NCI-H1417 (cell line): ENCODE results near the gene STN1.
"Not testable (repeated sequence)": the region's sequence is repeated elsewhere in the genome, so short reads cannot be mapped to it uniquely, and the experiment has no call there.

Experiments used
- DNase-seq, 3 experiments: peaks; one replicate each; lab custom pipeline; 2025; lab: John Stamatoyannopoulos, UW

The STN1 gene

GRCh38 chr10:103861505-103861904 lies 56.5 kb downstream of the STN1 start:
- no peak for DNase-seq

- DNase-seq: peak; percentile 9 to 69 (median 50)
Observed at GRCh38 chr10:103859161-103860086, 58.6 kb downstream of the STN1 start.

DNA sequence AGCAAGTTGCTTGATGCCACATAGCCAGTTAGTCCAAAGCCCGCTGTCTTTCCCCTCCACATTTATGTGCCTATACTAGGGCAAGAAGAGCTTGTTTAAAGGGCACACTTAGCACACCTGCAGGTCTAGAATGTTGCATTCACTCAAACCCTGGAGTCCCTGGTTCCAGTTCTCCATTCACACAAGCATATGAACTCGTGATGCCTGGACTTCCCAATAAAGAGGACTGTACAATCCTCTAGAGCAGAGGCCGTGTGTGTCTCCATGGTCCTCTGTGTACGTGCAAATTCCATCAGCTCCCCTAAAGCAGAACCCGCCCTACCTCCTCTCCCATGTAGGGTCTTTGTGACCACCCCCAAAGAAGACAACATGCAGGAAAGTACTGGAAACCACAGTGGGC lies 59.6 kb downstream of the STN1 start:
- no peak for DNase-seq

GRCh38 chr10:103856797-103857170 lies 61.2 kb downstream of the STN1 start:
- DNase-seq: no peak

DNA sequence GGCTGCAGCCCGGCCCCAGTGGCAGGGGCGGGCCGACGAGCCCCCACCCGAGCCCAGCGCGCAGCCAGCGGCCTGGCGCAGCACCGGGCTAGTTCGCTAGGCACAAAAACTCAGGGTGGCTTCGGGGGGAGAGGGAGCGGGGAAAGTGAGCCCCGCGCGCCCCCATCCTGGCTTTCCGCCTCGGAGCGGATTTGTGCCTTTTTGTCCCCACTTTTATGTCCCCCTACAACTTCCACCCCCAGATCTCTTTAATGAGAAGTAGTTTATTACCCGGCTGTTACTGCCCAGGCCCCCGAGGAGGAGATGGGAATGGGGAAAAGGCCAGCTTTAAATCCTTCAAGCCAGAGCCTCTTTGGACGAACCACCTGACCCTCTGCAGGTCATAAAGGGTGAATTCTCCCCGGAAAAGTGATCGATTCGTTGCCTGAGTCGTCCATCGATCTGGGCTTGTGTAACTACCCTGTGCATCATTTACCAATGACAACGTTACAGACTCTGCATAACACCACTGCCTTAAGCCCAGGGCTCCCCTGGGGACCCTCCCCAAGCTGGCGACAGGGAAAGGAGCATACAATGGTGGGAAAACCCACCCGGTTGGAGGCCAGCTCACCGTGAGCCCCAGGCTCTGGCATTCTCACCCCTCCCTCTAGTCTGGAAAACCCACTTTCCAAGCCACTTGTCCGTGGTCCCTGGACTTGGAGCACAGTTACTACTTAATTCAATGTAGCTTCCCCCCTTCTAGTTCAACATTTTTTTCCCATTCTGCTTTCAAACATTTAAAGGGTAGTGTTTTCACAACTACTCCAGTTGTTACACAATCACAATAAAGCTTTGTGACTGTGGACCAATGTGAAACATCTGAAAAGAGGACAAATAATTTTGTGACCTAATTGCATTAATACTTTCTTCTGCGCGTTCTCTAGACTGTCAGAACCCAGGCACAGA lies 61.9 kb downstream of the STN1 start:
- no peak for DNase-seq

GRCh38 chr10:103855424-103855823 lies 62.6 kb downstream of the STN1 start, which contains the start of gene SH3PXD2A:
TSS of gene SH3PXD2A (minus strand) at chr10:103855576. CDS start at chr10:103855266, 310 bp downstream.
- DNase-seq: peak in 2 of 3 experiments; percentile 31 to 32

GRCh38 chr10:103854686-103855391 lies 63.1 kb downstream of the STN1 start:
- DNase-seq: peak in 2 of 3 experiments; percentile 31 to 36

GRCh38 chr10:103854265-103854685 lies 63.7 kb downstream of the STN1 start:
- no peak for DNase-seq

DNA sequence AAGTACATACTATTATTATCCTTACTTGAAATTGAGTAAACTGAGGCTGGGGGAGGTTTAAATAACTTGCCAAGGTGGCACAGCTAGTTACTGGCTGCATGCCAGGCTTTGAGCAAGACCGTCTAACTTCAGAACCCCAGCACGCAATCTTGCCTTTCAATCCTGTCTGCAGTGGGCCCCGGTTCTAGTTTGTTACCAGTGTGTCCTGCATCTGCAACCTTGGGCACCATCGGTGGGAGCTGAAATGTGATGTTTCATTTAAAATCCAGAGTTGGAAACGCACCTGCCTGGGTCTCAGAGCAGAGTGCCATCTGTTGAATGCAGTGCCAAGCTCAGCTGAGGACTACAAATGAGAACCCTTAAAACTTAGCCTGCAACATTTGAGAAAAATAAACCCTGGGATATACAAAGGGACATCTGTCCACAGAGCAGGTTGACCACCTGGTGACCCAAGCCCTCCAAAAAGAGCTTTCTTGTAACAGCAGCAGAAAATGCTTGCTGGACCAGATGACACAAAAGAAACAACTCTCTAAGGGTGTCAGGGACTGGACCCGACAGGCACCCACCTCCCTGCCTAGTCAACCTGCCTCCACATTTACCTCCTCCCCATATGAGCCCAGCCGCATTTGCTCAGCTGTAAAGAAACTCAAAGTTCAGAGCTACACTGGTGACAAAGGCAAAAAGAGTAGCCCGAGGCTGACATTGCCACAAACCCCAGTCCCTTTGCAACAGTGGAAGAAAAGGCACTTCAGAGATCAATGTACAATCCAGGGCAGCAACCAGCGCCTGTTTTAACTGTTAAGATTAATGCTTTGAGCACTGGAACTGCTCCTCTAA lies 64.3 kb downstream of the STN1 start:
- no peak for DNase-seq

GRCh38 chr10:103852856-103853255 lies 65.1 kb downstream of the STN1 start:
- DNase-seq: no peak

DNA sequence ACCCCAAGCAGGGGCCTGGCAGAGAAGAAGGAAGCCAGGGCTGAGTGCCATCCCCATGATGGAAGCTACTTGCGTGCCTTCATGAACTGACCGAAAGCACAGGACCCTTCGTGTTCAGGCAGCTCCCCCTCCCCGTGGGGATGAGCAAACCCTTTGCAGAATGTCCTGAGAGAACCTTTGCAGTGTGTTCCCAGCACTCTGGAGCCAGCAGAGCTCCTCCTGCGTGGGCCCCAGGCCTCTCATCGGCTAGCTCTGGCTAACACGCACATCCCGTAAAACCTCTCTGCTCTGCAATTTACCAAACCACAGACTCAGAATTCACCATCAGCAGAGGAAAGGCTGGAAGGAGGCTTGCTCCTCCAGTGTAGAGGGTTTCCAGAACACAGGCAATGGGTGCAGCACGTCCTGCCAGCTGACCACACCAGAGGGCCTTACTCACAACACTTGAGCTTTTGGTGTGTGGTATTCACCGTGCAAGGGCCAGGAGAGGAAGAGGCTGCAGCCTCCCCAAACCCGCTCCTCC lies 65.7 kb downstream of the STN1 start:
- no peak for DNase-seq

DNA sequence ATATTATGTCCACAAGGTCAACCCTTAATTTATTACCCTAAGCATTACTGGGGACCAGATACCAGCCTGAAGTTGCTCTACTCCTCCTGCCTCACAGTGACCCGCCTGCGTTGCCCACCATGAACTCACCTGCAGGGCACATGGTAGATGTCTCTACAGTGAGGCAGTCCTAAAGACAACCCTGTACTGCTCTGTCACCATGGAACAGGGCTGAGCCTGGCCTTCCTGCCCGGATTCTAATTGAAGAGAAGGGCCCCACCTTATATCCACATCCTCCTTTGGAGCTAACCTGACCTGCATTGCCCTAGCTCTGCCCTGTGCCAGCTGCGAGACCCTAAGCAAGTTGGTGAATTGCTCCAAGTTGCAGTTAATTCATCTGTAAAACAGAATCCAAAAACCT lies 66.7 kb downstream of the STN1 start:
- no peak for DNase-seq

GRCh38 chr10:103850572-103850895 lies 67.5 kb downstream of the STN1 start:
- DNase-seq: no peak

GRCh38 chr10:103849880-103850571 lies 68.0 kb downstream of the STN1 start:
- DNase-seq: no peak

- no peak for DNase-seq
Observed at GRCh38 chr10:103849212-103849877, 68.6 kb downstream of the STN1 start.

- DNase-seq: no peak
Observed at GRCh38 chr10:103847909-103848468, 70.0 kb downstream of the STN1 start.

- DNase-seq: no peak
Observed at GRCh38 chr10:103847346-103847745, 70.6 kb downstream of the STN1 start.

DNA sequence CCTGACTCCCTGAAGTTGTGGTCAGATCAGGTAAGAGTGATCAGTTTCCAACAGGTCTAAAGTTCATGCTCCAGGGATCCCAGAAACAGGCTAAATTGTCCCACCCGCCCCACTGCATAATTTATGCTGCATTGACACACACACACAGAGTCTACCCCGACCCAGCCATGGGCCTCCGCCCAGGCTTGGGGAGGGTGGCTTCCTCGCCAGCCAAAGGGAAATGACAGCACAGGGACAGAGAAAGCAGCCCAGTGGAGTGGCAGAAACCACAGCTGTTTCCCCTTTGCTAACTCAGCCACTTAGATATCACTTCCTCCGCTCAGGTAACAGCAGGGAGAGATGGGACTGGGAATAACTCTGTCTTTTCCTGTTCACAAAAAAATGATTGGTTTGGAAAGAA lies 72.0 kb downstream of the STN1 start:
- DNase-seq: no peak

- DNase-seq: not testable (repeated sequence)
Observed at GRCh38 chr10:103845346-103845745, 72.6 kb downstream of the STN1 start.
